Transverse colon (tissue), 3 donors: ENCODE results near the gene TTR.

Experiments
- EP300 ChIP-seq: sonication (generic); formaldehyde crosslinking; IDR thresholded peaks from one replicate; pipeline ENCODE4 v1.6.1; 2017; ENCODE audit warnings: antibody characterized with exemption, low read depth
- POLR2A ChIP-seq: fragments of 450-650 bp; IDR thresholded peaks from one replicate; pipeline ENCODE4 v1.6.1; 2016; ENCODE audit warnings: antibody characterized with exemption, mild to moderate bottlenecking, moderate library complexity
- TF ChIP-seq, protein P1 (sequence below), 5 experiments: fragments of 200-600 bp in 3 of 5; fragments of 450-650 bp in 2 of 5; sonication (generic) in 3 of 5; IDR thresholded peaks; 1 replicate in 2 of 5; 2 replicates in 3 of 5; pipeline ENCODE4 v1.5.1; 2016 to 2017; ENCODE audit warnings: antibody characterized with exemption in 5 of 5, inconsistent platforms in 3 of 5, mild to moderate bottlenecking in 2 of 5, moderate library complexity in 1 of 5

DNA sequence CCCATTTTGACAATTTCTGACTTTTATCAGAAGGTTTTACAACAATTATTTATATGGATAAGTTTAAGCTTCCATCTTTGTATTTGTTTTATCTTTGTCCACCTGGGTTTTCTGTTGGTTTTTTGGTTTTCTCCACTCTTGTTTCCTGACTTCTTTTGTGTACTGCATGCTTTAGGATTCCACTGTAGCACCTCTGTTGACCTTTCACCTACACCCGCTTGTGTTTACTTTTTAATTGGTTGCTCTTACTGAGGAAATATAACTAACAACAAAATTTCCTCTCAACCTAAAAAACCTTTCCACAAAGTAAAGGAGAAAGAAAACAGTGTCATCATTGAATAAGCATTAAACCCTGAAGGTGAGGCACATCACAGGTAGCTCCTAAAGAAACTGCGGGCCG is 39.8 kb upstream of the TTR start:
- TF ChIP-seq, protein P1, sequence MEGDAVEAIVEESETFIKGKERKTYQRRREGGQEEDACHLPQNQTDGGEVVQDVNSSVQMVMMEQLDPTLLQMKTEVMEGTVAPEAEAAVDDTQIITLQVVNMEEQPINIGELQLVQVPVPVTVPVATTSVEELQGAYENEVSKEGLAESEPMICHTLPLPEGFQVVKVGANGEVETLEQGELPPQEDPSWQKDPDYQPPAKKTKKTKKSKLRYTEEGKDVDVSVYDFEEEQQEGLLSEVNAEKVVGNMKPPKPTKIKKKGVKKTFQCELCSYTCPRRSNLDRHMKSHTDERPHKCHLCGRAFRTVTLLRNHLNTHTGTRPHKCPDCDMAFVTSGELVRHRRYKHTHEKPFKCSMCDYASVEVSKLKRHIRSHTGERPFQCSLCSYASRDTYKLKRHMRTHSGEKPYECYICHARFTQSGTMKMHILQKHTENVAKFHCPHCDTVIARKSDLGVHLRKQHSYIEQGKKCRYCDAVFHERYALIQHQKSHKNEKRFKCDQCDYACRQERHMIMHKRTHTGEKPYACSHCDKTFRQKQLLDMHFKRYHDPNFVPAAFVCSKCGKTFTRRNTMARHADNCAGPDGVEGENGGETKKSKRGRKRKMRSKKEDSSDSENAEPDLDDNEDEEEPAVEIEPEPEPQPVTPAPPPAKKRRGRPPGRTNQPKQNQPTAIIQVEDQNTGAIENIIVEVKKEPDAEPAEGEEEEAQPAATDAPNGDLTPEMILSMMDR (IDR thresholded peaks at IDR 0.05), result no peak
- TF ChIP-seq POLR2A (no peak), EP300 (no peak)
